Keratinocyte (primary cell): ENCODE results near the gene TICAM1. TPM values are rescaled to one million over a fixed set of nuclear protein-coding genes. Genes with fewer than 3 reads are reported as not detected.

Experiments used
- DNase-seq: peaks from one replicate; pipeline ENCODE4 v3.0.0-alpha.2; 2011; ENCODE audit warnings: low read depth, missing footprints, low spot score
- FAIRE-seq: peaks from 2 replicates; lab custom pipeline; 2011; peaks lifted over from hg19 to GRCh38; lab: Jason Lieb, UNC
- H2AFZ ChIP-seq: 2 replicates; pipeline ENCODE4 v1.6.0; 2012; ENCODE audit warnings: low read length, control low read depth, inconsistent platforms; ENCODE audit not compliant: control insufficient read depth
- H3K27ac ChIP-seq: 2 replicates; pipeline ENCODE4 v1.5.1; 2011; ENCODE audit warnings: low read length; ENCODE audit not compliant: control insufficient read depth, insufficient read depth
- H3K27me3 ChIP-seq: 3 replicates; pipeline ENCODE4 v1.6.0; 2011; ENCODE audit warnings: low read length; ENCODE audit not compliant: control insufficient read depth, insufficient read depth; ENCODE audit errors: extremely low read depth
- H3K36me3 ChIP-seq, 2 experiments: 2 replicates in 1 of 2; 3 replicates in 1 of 2; pipeline ENCODE4 v1.5.1; 2011; ENCODE audit warnings: low read length in 2 of 2, mild to moderate bottlenecking in 1 of 2; ENCODE audit not compliant: control insufficient read depth in 2 of 2, insufficient read depth in 2 of 2; ENCODE audit errors: extremely low read depth in 1 of 2
- H3K4me1 ChIP-seq: 3 replicates; pipeline ENCODE4 v1.5.1; 2011; ENCODE audit warnings: low read length; ENCODE audit not compliant: control insufficient read depth, insufficient read depth; ENCODE audit errors: extremely low read depth
- H3K4me2 ChIP-seq: 3 replicates; pipeline ENCODE4 v1.6.0; 2011; ENCODE audit warnings: low read depth, low read length; ENCODE audit not compliant: control insufficient read depth, insufficient read depth; ENCODE audit errors: extremely low read depth
- H3K4me3 ChIP-seq, 3 experiments: fragments of 200-600 bp in 1 of 3; sonication (generic) in 1 of 3; 2 replicates in 2 of 3; 3 replicates in 1 of 3; pipeline ENCODE4 v1.5.1; 2011 to 2016; ENCODE audit warnings: low read length in 3 of 3, mild to moderate bottlenecking in 3 of 3, control low read depth in 2 of 3, inconsistent platforms in 1 of 3, low read depth in 1 of 3, mixed read lengths in 1 of 3, mixed run types in 1 of 3, moderate library complexity in 1 of 3; ENCODE audit not compliant: control insufficient read depth in 2 of 3, insufficient read depth in 2 of 3; ENCODE audit errors: extremely low read depth in 1 of 3
- H3K79me2 ChIP-seq: 2 replicates; pipeline ENCODE4 v1.6.0; 2012; ENCODE audit warnings: low read length; ENCODE audit not compliant: control insufficient read depth, insufficient read depth
- H3K9ac ChIP-seq: 3 replicates; pipeline ENCODE4 v1.6.0; 2011; ENCODE audit warnings: low read length; ENCODE audit not compliant: control insufficient read depth, insufficient read depth; ENCODE audit errors: extremely low read depth
- H3K9me1 ChIP-seq: 3 replicates; pipeline ENCODE4 v1.6.0; 2011; ENCODE audit warnings: low read length; ENCODE audit not compliant: control insufficient read depth, insufficient read depth; ENCODE audit errors: extremely low read depth
- H3K9me3 ChIP-seq: 2 replicates; pipeline ENCODE4 v1.5.1; 2012; ENCODE audit warnings: low read depth, low read length; ENCODE audit not compliant: control insufficient read depth
- H4K20me1 ChIP-seq: 3 replicates; pipeline ENCODE4 v1.6.0; 2011; ENCODE audit warnings: low read length; ENCODE audit not compliant: control insufficient read depth, insufficient read depth; ENCODE audit errors: extremely low read depth
- CTCF ChIP-seq, 3 experiments: IDR thresholded peaks in 1 of 3; conservative IDR thresholded peaks in 1 of 3; optimal IDR thresholded peaks in 1 of 3; 2 replicates in 2 of 3; 3 replicates in 1 of 3; pipeline versions ENCODE3 to v1.5.1; 2011; ENCODE audit warnings: low read length in 3 of 3, mild to moderate bottlenecking in 3 of 3, moderate library complexity in 2 of 3, control low read depth in 1 of 3, inconsistent platforms in 1 of 3; ENCODE audit not compliant: insufficient read depth in 2 of 3; ENCODE audit errors: extremely low read depth in 1 of 3
- EZH2 ChIP-seq: IDR thresholded peaks from one replicate; pipeline ENCODE4 v1.6.1; 2012; ENCODE audit warnings: inconsistent platforms, mild to moderate bottlenecking, low read length, moderate library complexity
- dilution Hi-C: fragments of 300-500 bp; cut with MboI; formaldehyde crosslinking; loops from one replicate; pipeline ENCODE4 v1.7.0; 2020; ENCODE audit warnings: low sequenced_read_pairs; ENCODE audit not compliant: extremely low pct_ligation_motif_present
- polyA plus RNA-seq, 5 experiments: library from polyadenylated mRNA; depleted of rRNA in 3 of 5; stranded (reverse) in 3 of 5; stranded (forward) in 1 of 5; unstranded in 1 of 5; fragments of >200 nt; gene quantifications; 1 replicate in 1 of 5; 2 replicates in 3 of 5; 3 replicates in 1 of 5; pipeline versions ENCODE4 v1.2.1 to v1.2.3, GENCODE V29; 2011 to 2012; ENCODE audit warnings: missing spikeins in 2 of 5, low read depth in 1 of 5, low replicate concordance in 1 of 5

Gene TICAM1
- polyA plus RNA-seq, 1 donor (not counting 4 experiments of a cell fraction or from before 2014, with no cell fraction given): 2.2 TPM

GRCh38 chr19:4873930-4874329 lies 42.4 kb upstream of the TICAM1 start:
- Histone ChIP-seq H3K4me3 (no peak overlapping the region), H3K79me2 (no peaks in the 10 kb centered on the region), H3K27ac (no peak overlapping the region), H3K4me1 (peaks cover 14% of the 10 kb centered on the region), H3K27me3 (no peaks in the 10 kb centered on the region), H3K9ac (no peak overlapping the region), H2AFZ (no peak overlapping the region), H3K4me2 (no peak overlapping the region), H3K9me1 (no peaks in the 10 kb centered on the region), H4K20me1 (no peaks in the 10 kb centered on the region), H3K9me3 (no peaks in the 10 kb centered on the region), H3K36me3 (no peaks in the 10 kb centered on the region)
- no peak for TF ChIP-seq CTCF (optimal IDR thresholded peaks at IDR 0.05 in 1 of 3, IDR thresholded peaks at IDR 0.05 in 1 of 3, conservative IDR thresholded peaks at IDR 0.05 in 1 of 3; ENCODE audit: extremely low read depth in 1 of 3, insufficient read depth in 2 of 3, low read length in 3 of 3)
- TF ChIP-seq EZH2: no peak
- dilution Hi-C loops: no loop called here
- DNase-seq (no peak), FAIRE-seq (no peak)

GRCh38 chr19:4871711-4872110 lies 40.2 kb upstream of the TICAM1 start:
- no peak overlapping the region for H3K4me3 ChIP-seq
- H3K9ac ChIP-seq: no peak overlapping the region
- no peaks in the 10 kb centered on the region for H3K27me3 ChIP-seq
- TF ChIP-seq CTCF (optimal IDR thresholded peaks at IDR 0.05 in 1 of 3, IDR thresholded peaks at IDR 0.05 in 1 of 3, conservative IDR thresholded peaks at IDR 0.05 in 1 of 3; ENCODE audit: extremely low read depth in 1 of 3, insufficient read depth in 2 of 3, low read length in 3 of 3): no peak
- TF ChIP-seq EZH2: no peak
- no peak overlapping the region for H3K4me2 ChIP-seq
- no peak for DNase-seq
- peaks cover 1% of the 10 kb centered on the region for H4K20me1 ChIP-seq
- no peak for FAIRE-seq
- no peak overlapping the region for H2AFZ ChIP-seq
- H3K9me3 ChIP-seq: no peaks in the 10 kb centered on the region
- H3K36me3 ChIP-seq: no peaks in the 10 kb centered on the region
- H3K4me1 ChIP-seq: peaks cover 17% of the 10 kb centered on the region
- dilution Hi-C loops: no loop called here
- no peaks in the 10 kb centered on the region for H3K9me1 ChIP-seq
- no peak overlapping the region for H3K27ac ChIP-seq
- H3K79me2 ChIP-seq: peaks cover 6% of the 10 kb centered on the region
